PC-9 (cell line): ENCODE measurements around the gene CCL3. TPM values are rescaled to one million over a fixed set of nuclear protein-coding genes. Genes with fewer than 3 reads are reported as not detected.
"Not testable (repeated sequence)": the region's sequence is repeated elsewhere in the genome, so short reads cannot be mapped to it uniquely, and the experiment has no call there.

Experiments
- BruUV-seq: library from RNA; stranded (reverse); fragments of 400-500 nt; replicated peaks from 2 replicates; lab custom pipeline; 2021; lab: Mats Ljungman, UMichigan
- CTCF ChIA-PET: fragments of 300-600 bp; sonication (Branson Sonifier 250); formaldehyde crosslinking; loops from one replicate; lab custom pipeline; 2022; ENCODE audit warnings: antibody characterized with exemption; lab: Charles Lee
- POLR2A ChIA-PET: fragments of 300-600 bp; sonication (Branson Sonifier 250); formaldehyde crosslinking; loops from one replicate; lab custom pipeline; 2022; ENCODE audit warnings: antibody characterized with exemption; ENCODE audit not compliant: unreplicated experiment; lab: Charles Lee
- DNase-seq, 2 experiments: peaks; one replicate each; pipeline versions ENCODE4 v3.0.0 to v3.0.0-alpha.2; 2015 to 2022; ENCODE audit warnings: mixed read lengths in 1 of 2
- H2AFZ ChIP-seq: fragments of 200-600 bp; sonication (generic); 2 replicates; pipeline ENCODE4 v1.8.1; 2017; ENCODE audit warnings: antibody characterized with exemption
- H3F3A ChIP-seq: fragments of 200-600 bp; sonication (generic); 2 replicates; pipeline ENCODE4 v1.8.1; 2017; ENCODE audit warnings: antibody characterized with exemption, mild to moderate bottlenecking, low read depth; ENCODE audit not compliant: insufficient read depth
- H3K27ac ChIP-seq: fragments of 200-600 bp; sonication (generic); 2 replicates; pipeline ENCODE4 v1.6.1; 2016; ENCODE audit warnings: mixed run types
- H3K27me3 ChIP-seq: fragments of 200-600 bp; sonication (generic); 2 replicates; pipeline ENCODE4 v1.6.1; 2016; ENCODE audit warnings: low read depth, mixed run types; ENCODE audit not compliant: insufficient read depth
- H3K36me3 ChIP-seq: fragments of 200-600 bp; sonication (generic); 2 replicates; pipeline ENCODE4 v1.6.1; 2016; ENCODE audit warnings: low read depth, mixed run types
- H3K4me1 ChIP-seq: fragments of 200-600 bp; sonication (generic); replicated peaks from 2 replicates; pipeline ENCODE4 v1.6.1; 2016; ENCODE audit warnings: mixed run types; ENCODE audit not compliant: insufficient read depth
- H3K4me2 ChIP-seq: fragments of 200-600 bp; sonication (generic); 2 replicates; pipeline ENCODE4 v1.6.1; 2017; ENCODE audit warnings: mixed run types
- H3K4me3 ChIP-seq: fragments of 200-600 bp; sonication (generic); 2 replicates; pipeline ENCODE4 v1.6.1; 2016; ENCODE audit warnings: mixed run types
- H3K79me2 ChIP-seq: fragments of 200-600 bp; sonication (generic); 2 replicates; pipeline ENCODE4 v1.6.1; 2017; ENCODE audit warnings: low read depth, mixed run types
- H3K9me2 ChIP-seq: fragments of 200-600 bp; sonication (generic); 2 replicates; pipeline ENCODE4 v1.8.1; 2017; ENCODE audit warnings: mild to moderate bottlenecking; ENCODE audit not compliant: insufficient read depth
- H3K9me3 ChIP-seq: fragments of 200-600 bp; sonication (generic); 2 replicates; pipeline ENCODE4 v1.8.1; 2016; ENCODE audit warnings: low read depth; ENCODE audit not compliant: insufficient read depth
- H4K20me1 ChIP-seq: fragments of 200-600 bp; sonication (generic); 2 replicates; pipeline ENCODE4 v1.8.1; 2017; ENCODE audit not compliant: insufficient read depth
- CTCF ChIP-seq: fragments of 200-600 bp; sonication (generic); conservative IDR thresholded peaks from 2 replicates; pipeline ENCODE4 v1.6.1; 2017; ENCODE audit warnings: mixed run types, antibody characterized with exemption, mild to moderate bottlenecking, moderate library complexity
- EZH2 ChIP-seq: fragments of 200-600 bp; sonication (generic); IDR thresholded peaks from 2 replicates; pipeline ENCODE4 v1.8.0; 2017; ENCODE audit warnings: antibody characterized with exemption, low read depth
- intact Hi-C: fragments of 100-400 bp; cut with micrococcal nuclease; formaldehyde crosslinking; loops from one replicate; pipeline ENCODE4 v1.10.0; 2022; ENCODE audit not compliant: unreplicated experiment
- total RNA-seq: library from RNA; stranded (reverse); gene quantifications from 2 replicates; pipeline ENCODE4 v1.2.3, GENCODE V29; 2021

CCL3 gene
- total RNA-seq, 1 experiment from 2014 or later: not detected

GRCh38 chr17:36127199-36127893 lies 37.4 kb upstream of the CCL3 start:
- Histone ChIP-seq H3K4me2 (no peak overlapping the region), H3K4me3 (no peak overlapping the region), H3K36me3 (no peaks in the 10 kb centered on the region), H3K9me2 (no peaks in the 10 kb centered on the region), H2AFZ (no peak overlapping the region), H3K79me2 (no peaks in the 10 kb centered on the region), H3F3A (no peaks in the 10 kb centered on the region), H3K4me1 (no peaks in the 10 kb centered on the region), H3K27me3 (peaks cover 28% of the 10 kb centered on the region; the same call in 1 of the 2 replicates), H3K9me3 (no peaks in the 10 kb centered on the region), H4K20me1 (no peaks in the 10 kb centered on the region), H3K27ac (no peak overlapping the region)
- no peak for DNase-seq
- intact Hi-C loops: no loop called here
- no TSS peak for BruUV-seq
- CTCF ChIA-PET: no interaction called here
- TF ChIP-seq CTCF (no peak), EZH2 (no peak)
- POLR2A ChIA-PET: no interaction called here

- no peaks in the 10 kb centered on the region for H3K9me2 ChIP-seq
- DNase-seq: no peak
- no peak overlapping the region for H3K4me2 ChIP-seq
- H3K9me3 ChIP-seq: no peaks in the 10 kb centered on the region
- H2AFZ ChIP-seq: no peak overlapping the region
- BruUV-seq: no TSS peak
- POLR2A ChIA-PET: no interaction called here
- intact Hi-C loops: no loop called here
- CTCF ChIA-PET: interaction anchor here (0.6 kb wide), 1 partner anchor 608 kb away, joined by 3 read pairs; no protein-coding TSS in a partner anchor
- no peaks in the 10 kb centered on the region for H4K20me1 ChIP-seq
- H3K27me3 ChIP-seq: 0 out of 2 replicates have a peak, but pooled peaks cover 17% of the 10 kb centered on the region
- no peak overlapping the region for H3K4me3 ChIP-seq
- H3K4me1 ChIP-seq: no peaks in the 10 kb centered on the region
- H3K27ac ChIP-seq: no peak overlapping the region
- H3K36me3 ChIP-seq: no peaks in the 10 kb centered on the region
- no peaks in the 10 kb centered on the region for H3F3A ChIP-seq
- no peaks in the 10 kb centered on the region for H3K79me2 ChIP-seq
- TF ChIP-seq CTCF: no peak
- no peak for TF ChIP-seq EZH2
Measured at GRCh38 chr17:36124879-36125824, 35.2 kb upstream of the CCL3 start.

GRCh38 chr17:36123431-36123830 lies 33.5 kb upstream of the CCL3 start:
- CTCF ChIA-PET: no interaction called here

GRCh38 chr17:36121099-36121498 lies 31.2 kb upstream of the CCL3 start:
- DNase-seq, H3K9me3 ChIP-seq, H3K4me2 ChIP-seq, H3K4me3 ChIP-seq, H3K36me3 ChIP-seq, intact Hi-C loops, H3K27ac ChIP-seq, H3K9me2 ChIP-seq, H4K20me1 ChIP-seq, POLR2A ChIA-PET, BruUV-seq, CTCF ChIA-PET, H3F3A ChIP-seq, H2AFZ ChIP-seq, H3K27me3 ChIP-seq, H3K4me1 ChIP-seq, H3K79me2 ChIP-seq: not testable (repeated sequence)

More at GRCh38 chr17:36123431-36123830, 33.5 kb upstream of the CCL3 start:
- POLR2A ChIA-PET: no interaction called here
- Histone ChIP-seq H3K79me2 (no peaks in the 10 kb centered on the region), H3K4me3 (no peak overlapping the region), H3K27ac (no peak overlapping the region), H3K27me3 (peaks cover 15% of the 10 kb centered on the region; the same call in 1 of the 2 replicates), H2AFZ (no peak overlapping the region), H3F3A (no peaks in the 10 kb centered on the region), H3K4me2 (no peak overlapping the region), H3K36me3 (no peaks in the 10 kb centered on the region), H4K20me1 (no peaks in the 10 kb centered on the region), H3K9me3 (no peaks in the 10 kb centered on the region), H3K4me1 (no peaks in the 10 kb centered on the region), H3K9me2 (no peaks in the 10 kb centered on the region)
- DNase-seq: no peak
- intact Hi-C loops: no loop called here
- no TSS peak for BruUV-seq
- no peak for TF ChIP-seq EZH2
- no peak for TF ChIP-seq CTCF
